BLaER1 (cell line): ENCODE results near the gene FUT2.
A peak's percentile ranks its signal among the peaks of the same experiment; 100 is the strongest.

Experiments
- H3K27ac ChIP-seq: shearing (Covaris generic); formaldehyde crosslinking; 2 replicates; pipeline ENCODE4 v1.8.1; 2022
- H3K27me3 ChIP-seq: shearing (Covaris generic); formaldehyde crosslinking; 2 replicates; pipeline ENCODE4 v1.8.1; 2022
- H3K36me3 ChIP-seq: shearing (Covaris generic); formaldehyde crosslinking; 2 replicates; pipeline ENCODE4 v1.8.1; 2022
- H3K4me1 ChIP-seq: shearing (Covaris generic); formaldehyde crosslinking; 2 replicates; pipeline ENCODE4 v1.8.1; 2022
- H3K4me2 ChIP-seq: shearing (Covaris generic); formaldehyde crosslinking; 2 replicates; pipeline ENCODE4 v1.8.1; 2022
- H3K4me3 ChIP-seq: shearing (Covaris generic); formaldehyde crosslinking; 2 replicates; pipeline ENCODE4 v1.8.1; 2022
- H3K9ac ChIP-seq: shearing (Covaris generic); formaldehyde crosslinking; 2 replicates; pipeline ENCODE4 v1.8.1; 2022
- H3K9me3 ChIP-seq: shearing (Covaris generic); formaldehyde crosslinking; 2 replicates; pipeline ENCODE4 v1.8.1; 2022
- H4K20me1 ChIP-seq: shearing (Covaris generic); formaldehyde crosslinking; 2 replicates; pipeline ENCODE4 v1.8.1; 2022
- Cebpa-rat ChIP-seq: shearing (Covaris generic); IDR thresholded peaks from 2 replicates; pipeline ENCODE4 v1.8.1; 2022

The FUT2 gene

GRCh38 chr19:48658483-48658882, 37.3 kb upstream of the FUT2 start:
- TF ChIP-seq Cebpa-rat: no peak
- no peaks in the 10 kb centered on the region for H3K36me3 ChIP-seq
- no peak overlapping the region for H3K9ac ChIP-seq
- peaks cover 44% of the 10 kb centered on the region for H3K4me1 ChIP-seq
- H3K4me3 ChIP-seq: no peak overlapping the region
- no peak overlapping the region for H3K4me2 ChIP-seq
- H4K20me1 ChIP-seq: no peaks in the 10 kb centered on the region
- no peaks in the 10 kb centered on the region for H3K9me3 ChIP-seq
- H3K27ac ChIP-seq: no peak overlapping the region
- no peaks in the 10 kb centered on the region for H3K27me3 ChIP-seq

- Histone ChIP-seq H3K4me2 (no peak overlapping the region), H3K4me1 (peaks cover 32% of the 10 kb centered on the region), H3K36me3 (no peaks in the 10 kb centered on the region), H4K20me1 (no peaks in the 10 kb centered on the region), H3K4me3 (no peak overlapping the region), H3K27ac (no peak overlapping the region), H3K9ac (no peak overlapping the region), H3K9me3 (no peaks in the 10 kb centered on the region), H3K27me3 (no peaks in the 10 kb centered on the region)
- TF ChIP-seq Cebpa-rat: no peak
Measured at GRCh38 chr19:48659768-48660167, 36.0 kb upstream of the FUT2 start.

- Histone ChIP-seq H3K9me3 (no peaks in the 10 kb centered on the region), H3K36me3 (no peaks in the 10 kb centered on the region), H3K4me1 (peaks cover 27% of the 10 kb centered on the region), H4K20me1 (no peaks in the 10 kb centered on the region), H3K27ac (peak overlapping the region; percentile 83), H3K4me2 (peak overlapping the region; percentile 59), H3K27me3 (no peaks in the 10 kb centered on the region), H3K4me3 (no peak overlapping the region; the same call in 1 of the 2 replicates), H3K9ac (peak overlapping the region; percentile 58; the same call in 1 of the 2 replicates)
- no peak for TF ChIP-seq Cebpa-rat
Measured at GRCh38 chr19:48660852-48661710, 34.7 kb upstream of the FUT2 start.

- H3K27ac ChIP-seq: peak overlapping the region; percentile 83
- no peak overlapping the region for H3K9ac ChIP-seq
- H3K4me1 ChIP-seq: peaks cover 27% of the 10 kb centered on the region
- H3K27me3 ChIP-seq: no peaks in the 10 kb centered on the region
- TF ChIP-seq Cebpa-rat: no peak
- no peaks in the 10 kb centered on the region for H3K9me3 ChIP-seq
- H4K20me1 ChIP-seq: no peaks in the 10 kb centered on the region
- H3K4me3 ChIP-seq: no peak overlapping the region
- H3K4me2 ChIP-seq: peak overlapping the region; percentile 59
- H3K36me3 ChIP-seq: no peaks in the 10 kb centered on the region
Measured at GRCh38 chr19:48661711-48662090, 34.1 kb upstream of the FUT2 start.

- Histone ChIP-seq H3K27ac (no peak overlapping the region), H3K4me2 (no peak overlapping the region), H3K9me3 (no peaks in the 10 kb centered on the region), H3K9ac (no peak overlapping the region), H3K4me1 (peaks cover 21% of the 10 kb centered on the region), H3K27me3 (no peaks in the 10 kb centered on the region), H3K36me3 (no peaks in the 10 kb centered on the region), H3K4me3 (no peak overlapping the region), H4K20me1 (no peaks in the 10 kb centered on the region)
- no peak for TF ChIP-seq Cebpa-rat
Measured at GRCh38 chr19:48663667-48664066, 32.1 kb upstream of the FUT2 start.

GRCh38 chr19:48664476-48664875, 31.3 kb upstream of the FUT2 start:
- Histone ChIP-seq H3K4me3 (no peak overlapping the region), H3K9me3 (no peaks in the 10 kb centered on the region), H3K4me2 (no peak overlapping the region), H3K27me3 (no peaks in the 10 kb centered on the region), H3K4me1 (peaks cover 21% of the 10 kb centered on the region), H3K9ac (no peak overlapping the region), H3K27ac (no peak overlapping the region), H4K20me1 (no peaks in the 10 kb centered on the region), H3K36me3 (no peaks in the 10 kb centered on the region)
- TF ChIP-seq Cebpa-rat: no peak

GRCh38 chr19:48665786-48666185, 30.0 kb upstream of the FUT2 start:
- no peak for TF ChIP-seq Cebpa-rat

GRCh38 chr19:48668332-48668731, 27.4 kb upstream of the FUT2 start:
- Histone ChIP-seq H3K9me3 (no peaks in the 10 kb centered on the region), H3K27me3 (no peaks in the 10 kb centered on the region), H3K4me3 (no peak overlapping the region), H3K4me1 (peaks cover 7% of the 10 kb centered on the region; the same call in 1 of the 2 replicates), H4K20me1 (no peaks in the 10 kb centered on the region), H3K27ac (no peak overlapping the region), H3K9ac (no peak overlapping the region), H3K36me3 (no peaks in the 10 kb centered on the region), H3K4me2 (no peak overlapping the region)
- no peak for TF ChIP-seq Cebpa-rat

More at GRCh38 chr19:48665786-48666185, 30.0 kb upstream of the FUT2 start:
- Histone ChIP-seq H3K9me3 (no peaks in the 10 kb centered on the region), H4K20me1 (no peaks in the 10 kb centered on the region), H3K4me2 (no peak overlapping the region), H3K27ac (no peak overlapping the region), H3K27me3 (no peaks in the 10 kb centered on the region), H3K9ac (no peak overlapping the region), H3K4me3 (no peak overlapping the region), H3K36me3 (no peaks in the 10 kb centered on the region), H3K4me1 (peaks cover 14% of the 10 kb centered on the region)

- H3K4me2 ChIP-seq: no peak overlapping the region
- no peaks in the 10 kb centered on the region for H4K20me1 ChIP-seq
- H3K36me3 ChIP-seq: no peaks in the 10 kb centered on the region
- H3K4me3 ChIP-seq: no peak overlapping the region
- no peak overlapping the region for H3K9ac ChIP-seq
- H3K27ac ChIP-seq: no peak overlapping the region
- H3K9me3 ChIP-seq: no peaks in the 10 kb centered on the region
- TF ChIP-seq Cebpa-rat: no peak
- peaks cover 7% of the 10 kb centered on the region; the same call in 1 of the 2 replicates for H3K4me1 ChIP-seq
- H3K27me3 ChIP-seq: no peaks in the 10 kb centered on the region
Measured at GRCh38 chr19:48668761-48669160, 27.0 kb upstream of the FUT2 start.

GRCh38 chr19:48669903-48670668, 25.7 kb upstream of the FUT2 start:
- Histone ChIP-seq H3K9me3 (no peaks in the 10 kb centered on the region), H3K4me1 (peaks cover 15% of the 10 kb centered on the region), H3K27me3 (no peaks in the 10 kb centered on the region), H3K27ac (peak overlapping the region; percentile 35; the same call in 1 of the 2 replicates), H3K36me3 (no peaks in the 10 kb centered on the region), H3K4me2 (no peak overlapping the region), H4K20me1 (no peaks in the 10 kb centered on the region), H3K9ac (no peak overlapping the region), H3K4me3 (no peak overlapping the region)
- TF ChIP-seq Cebpa-rat: no peak
